GM23338 (cell line): Measurements from ENCODE around the gene DLX3. TPM values are rescaled to one million over a fixed set of nuclear protein-coding genes. Genes with fewer than 3 reads are reported as not detected.

Experiments used
- ATAC-seq: fragments of 200-7000 bp; cut with Tn5 transposase; 3 replicates; pipeline ENCODE4 v1.9.1; 2020
- DNase-seq: peaks from one replicate; pipeline ENCODE4 v3.0.0-alpha.2; 2015; ENCODE audit warnings: low spot score
- H2AFZ ChIP-seq: fragments of 200-600 bp; sonication (generic); 2 replicates; pipeline ENCODE4 v1.8.0; 2016; ENCODE audit warnings: antibody characterized with exemption, mild to moderate bottlenecking, moderate library complexity
- H3F3A ChIP-seq: fragments of 200-600 bp; sonication (generic); replicated peaks from 2 replicates; pipeline ENCODE4 v1.8.0; 2017; ENCODE audit warnings: antibody characterized with exemption, mixed run types, low read depth
- H3K27ac ChIP-seq: fragments of 200-600 bp; sonication (generic); 2 replicates; pipeline ENCODE4 v1.6.1; 2016; ENCODE audit warnings: low read depth
- H3K27me3 ChIP-seq: fragments of 200-600 bp; sonication (generic); 2 replicates; pipeline ENCODE4 v1.8.0; 2016; ENCODE audit warnings: mild to moderate bottlenecking, mixed run types, moderate library complexity; ENCODE audit not compliant: insufficient read depth
- H3K36me3 ChIP-seq: fragments of 200-600 bp; sonication (generic); 2 replicates; pipeline ENCODE4 v1.8.0; 2016; ENCODE audit warnings: mild to moderate bottlenecking; ENCODE audit not compliant: insufficient read depth
- H3K4me1 ChIP-seq: fragments of 200-600 bp; sonication (generic); 2 replicates; pipeline ENCODE4 v1.8.0; 2016; ENCODE audit warnings: mild to moderate bottlenecking, moderate library complexity; ENCODE audit not compliant: insufficient read depth
- H3K4me2 ChIP-seq: fragments of 200-600 bp; sonication (generic); 2 replicates; pipeline ENCODE4 v1.7.1; 2017; ENCODE audit warnings: mixed run types
- H3K4me3 ChIP-seq: fragments of 200-600 bp; sonication (generic); 2 replicates; pipeline ENCODE4 v1.6.1; 2016; ENCODE audit warnings: mixed run types
- H3K79me2 ChIP-seq: fragments of 200-600 bp; sonication (generic); replicated peaks from 2 replicates; pipeline ENCODE4 v1.8.0; 2017; ENCODE audit warnings: mild to moderate bottlenecking; ENCODE audit not compliant: insufficient read depth
- H3K9me2 ChIP-seq: fragments of 200-600 bp; sonication (generic); 2 replicates; pipeline ENCODE4 v1.8.0; 2017; ENCODE audit not compliant: insufficient read depth
- H4K20me1 ChIP-seq: fragments of 200-600 bp; sonication (generic); replicated peaks from 2 replicates; pipeline ENCODE4 v1.8.0; 2017; ENCODE audit warnings: mild to moderate bottlenecking; ENCODE audit not compliant: insufficient read depth
- H3K27ac Mint-ChIP-seq: 2 replicates; pipeline ENCODE4 v1.8.0; 2020; ENCODE audit warnings: inconsistent platforms, mild to moderate bottlenecking, moderate library complexity, mixed read lengths
- H3K27me3 Mint-ChIP-seq: 3 replicates; pipeline ENCODE4 v1.8.0; 2022; ENCODE audit warnings: low read depth, mild to moderate bottlenecking, moderate library complexity, mixed read lengths, inconsistent platforms; ENCODE audit not compliant: insufficient read depth, poor library complexity
- H3K36me3 Mint-ChIP-seq: 3 replicates; pipeline ENCODE4 v1.8.0; 2021; ENCODE audit warnings: low read depth, mild to moderate bottlenecking, inconsistent platforms, moderate library complexity, mixed read lengths
- H3K4me1 Mint-ChIP-seq: 3 replicates; pipeline ENCODE4 v1.8.0; 2020; ENCODE audit warnings: mild to moderate bottlenecking, inconsistent platforms, mixed read lengths
- H3K4me3 Mint-ChIP-seq: 3 replicates; pipeline ENCODE4 v1.8.0; 2021; ENCODE audit warnings: moderate library complexity, mild to moderate bottlenecking, inconsistent platforms, mixed read lengths
- H3K9me3 Mint-ChIP-seq: 3 replicates; pipeline ENCODE4 v1.8.0; 2020; ENCODE audit warnings: moderate library complexity, mild to moderate bottlenecking, inconsistent platforms, mixed read lengths
- EZH2 ChIP-seq: fragments of 200-600 bp; sonication (generic); IDR thresholded peaks from one replicate; pipeline ENCODE4 v1.8.0; 2017; ENCODE audit warnings: antibody characterized with exemption, mild to moderate bottlenecking, low read depth; ENCODE audit not compliant: unreplicated experiment
- EZH2phosphoT487 ChIP-seq: fragments of 200-600 bp; sonication (generic); IDR thresholded peaks from one replicate; pipeline ENCODE4 v1.8.1; 2018; ENCODE audit warnings: antibody characterized with exemption; ENCODE audit not compliant: unreplicated experiment
- NANOG ChIP-seq: IDR thresholded peaks from 2 replicates; pipeline ENCODE4 v1.6.1; 2016; ENCODE audit warnings: antibody characterized with exemption, borderline replicate concordance
- POLR2AphosphoS5 ChIP-seq: IDR thresholded peaks from 2 replicates; pipeline ENCODE4 v1.6.1; 2016; ENCODE audit warnings: antibody characterized with exemption, low read depth
- STAT1 ChIP-seq: IDR thresholded peaks from one replicate; pipeline ENCODE4 v1.6.1; 2016; ENCODE audit warnings: antibody characterized with exemption; ENCODE audit not compliant: unreplicated experiment
- ZNF114 ChIP-seq: fragments of 250-450 bp; sonication (Bioruptor Pico); IDR thresholded peaks from 2 replicates; pipeline ENCODE4 v1.5.0; 2020; ENCODE audit warnings: mild to moderate bottlenecking, moderate library complexity
- polyA plus RNA-seq: library from polyadenylated mRNA; unstranded; fragments of >200 nt; fragmentation: Nextera tagmentation; extraction: Ambion mirVana; gene quantifications from 2 replicates; pipeline ENCODE4 v1.2.1, GENCODE V29; 2016
- total RNA-seq: library from RNA; depleted of rRNA; stranded (reverse); fragments of >200 nt; shearing (Covaris generic); gene quantifications from 2 replicates; pipeline ENCODE4 v1.2.3, GENCODE V29; 2014
- TF ChIP-seq, protein P1 (sequence below): IDR thresholded peaks from one replicate; pipeline ENCODE4 v1.6.1; 2018; ENCODE audit warnings: antibody characterized with exemption; ENCODE audit not compliant: unreplicated experiment
- TF ChIP-seq, protein P2 (sequence below), 2 experiments: fragments of 200-600 bp in 1 of 2; sonication (generic) in 1 of 2; conservative IDR thresholded peaks; 2 replicates each; pipeline versions ENCODE4 v1.5.1 to v1.6.1; 2016 to 2017; ENCODE audit warnings: antibody characterized with exemption in 2 of 2, low read depth in 2 of 2, mild to moderate bottlenecking in 2 of 2, moderate library complexity in 1 of 2
- TF ChIP-seq, protein P3 (sequence below): IDR thresholded peaks from 2 replicates; pipeline ENCODE4 v1.6.1; 2016; ENCODE audit warnings: antibody characterized with exemption

The DLX3 gene
- total and polyA plus RNA-seq, 2 experiments from 2014 or later = 0.14 to 0.27 TPM

DNA sequence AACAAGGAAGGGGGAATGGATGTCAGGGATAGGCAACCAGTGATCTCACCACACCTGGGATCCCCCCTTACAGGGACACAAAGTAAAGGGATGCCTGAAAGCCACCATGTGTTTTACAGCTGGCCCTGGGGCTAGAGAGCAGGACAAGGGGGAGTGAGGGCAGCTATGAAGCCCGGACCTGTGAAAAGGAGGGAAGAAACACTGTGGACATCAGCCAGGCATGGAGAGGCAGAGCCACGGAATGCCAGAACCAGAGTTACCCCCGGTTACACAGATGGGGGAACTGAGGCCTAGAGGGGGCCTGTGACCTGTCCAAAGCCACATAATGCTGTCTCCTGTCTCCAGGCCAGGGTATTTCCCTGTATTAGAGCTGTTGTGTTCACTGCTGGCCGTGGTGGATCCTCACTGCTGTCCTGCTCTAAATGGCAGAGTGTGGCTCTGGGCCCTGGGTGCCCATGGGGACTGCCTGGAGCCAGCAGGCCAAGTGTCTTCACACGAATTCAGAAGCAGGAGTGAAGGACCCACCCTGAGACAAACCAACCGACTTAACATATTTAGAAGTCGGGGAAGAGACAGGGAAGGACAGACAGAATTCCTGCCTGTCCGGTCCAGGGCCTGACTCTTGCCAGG, 31.1 kb upstream of the DLX3 start (continued):
- TF ChIP-seq ZNF114 (CRISPR knock-in tag) (no peak), STAT1 (no peak)
- TF ChIP-seq, protein P1, sequence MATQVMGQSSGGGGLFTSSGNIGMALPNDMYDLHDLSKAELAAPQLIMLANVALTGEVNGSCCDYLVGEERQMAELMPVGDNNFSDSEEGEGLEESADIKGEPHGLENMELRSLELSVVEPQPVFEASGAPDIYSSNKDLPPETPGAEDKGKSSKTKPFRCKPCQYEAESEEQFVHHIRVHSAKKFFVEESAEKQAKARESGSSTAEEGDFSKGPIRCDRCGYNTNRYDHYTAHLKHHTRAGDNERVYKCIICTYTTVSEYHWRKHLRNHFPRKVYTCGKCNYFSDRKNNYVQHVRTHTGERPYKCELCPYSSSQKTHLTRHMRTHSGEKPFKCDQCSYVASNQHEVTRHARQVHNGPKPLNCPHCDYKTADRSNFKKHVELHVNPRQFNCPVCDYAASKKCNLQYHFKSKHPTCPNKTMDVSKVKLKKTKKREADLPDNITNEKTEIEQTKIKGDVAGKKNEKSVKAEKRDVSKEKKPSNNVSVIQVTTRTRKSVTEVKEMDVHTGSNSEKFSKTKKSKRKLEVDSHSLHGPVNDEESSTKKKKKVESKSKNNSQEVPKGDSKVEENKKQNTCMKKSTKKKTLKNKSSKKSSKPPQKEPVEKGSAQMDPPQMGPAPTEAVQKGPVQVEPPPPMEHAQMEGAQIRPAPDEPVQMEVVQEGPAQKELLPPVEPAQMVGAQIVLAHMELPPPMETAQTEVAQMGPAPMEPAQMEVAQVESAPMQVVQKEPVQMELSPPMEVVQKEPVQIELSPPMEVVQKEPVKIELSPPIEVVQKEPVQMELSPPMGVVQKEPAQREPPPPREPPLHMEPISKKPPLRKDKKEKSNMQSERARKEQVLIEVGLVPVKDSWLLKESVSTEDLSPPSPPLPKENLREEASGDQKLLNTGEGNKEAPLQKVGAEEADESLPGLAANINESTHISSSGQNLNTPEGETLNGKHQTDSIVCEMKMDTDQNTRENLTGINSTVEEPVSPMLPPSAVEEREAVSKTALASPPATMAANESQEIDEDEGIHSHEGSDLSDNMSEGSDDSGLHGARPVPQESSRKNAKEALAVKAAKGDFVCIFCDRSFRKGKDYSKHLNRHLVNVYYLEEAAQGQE = no peak

DNA sequence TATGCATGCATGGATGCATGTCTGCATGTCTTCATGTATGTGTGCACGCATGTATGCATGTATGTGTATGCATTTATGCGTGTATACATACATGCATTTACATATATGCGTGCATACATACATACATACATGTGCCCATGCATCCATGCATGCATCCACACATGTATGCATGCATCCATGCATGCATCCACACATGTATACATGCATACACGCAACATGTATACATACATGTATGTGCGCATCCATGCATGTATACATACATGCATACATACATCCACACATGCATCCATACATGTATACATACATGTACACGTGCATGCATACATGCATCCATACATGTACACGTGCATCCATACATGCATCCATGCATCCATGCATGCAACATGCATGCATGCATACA, 29.8 kb upstream of the DLX3 start:
- Histone ChIP-seq H3K27ac (no peak overlapping the region), H3K36me3 (no peaks in the 10 kb centered on the region), H3K79me2 (no peaks in the 10 kb centered on the region), H4K20me1 (no peaks in the 10 kb centered on the region), H3K9me2 (peaks cover 3% of the 10 kb centered on the region; the same call in 1 of the 2 replicates), H3K4me2 (no peak overlapping the region), H3K4me3 (no peak overlapping the region), H3K27me3 (no peaks in the 10 kb centered on the region), H2AFZ (no peak overlapping the region), H3F3A (peaks cover 17% of the 10 kb centered on the region), H3K4me1 (peaks cover 18% of the 10 kb centered on the region)
- ATAC-seq = no peak
- no peak overlapping the region for H3K27ac Mint-ChIP-seq
- H3K27me3 Mint-ChIP-seq = peaks cover 16% of the 10 kb centered on the region
- DNase-seq = no peak
- no peaks in the 10 kb centered on the region for H3K36me3 Mint-ChIP-seq
- no peak for TF ChIP-seq POLR2AphosphoS5
- TF ChIP-seq ZNF114 (CRISPR knock-in tag) = no peak
- TF ChIP-seq EZH2 = no peak
- no peak for TF ChIP-seq STAT1
- TF ChIP-seq, protein P2, sequence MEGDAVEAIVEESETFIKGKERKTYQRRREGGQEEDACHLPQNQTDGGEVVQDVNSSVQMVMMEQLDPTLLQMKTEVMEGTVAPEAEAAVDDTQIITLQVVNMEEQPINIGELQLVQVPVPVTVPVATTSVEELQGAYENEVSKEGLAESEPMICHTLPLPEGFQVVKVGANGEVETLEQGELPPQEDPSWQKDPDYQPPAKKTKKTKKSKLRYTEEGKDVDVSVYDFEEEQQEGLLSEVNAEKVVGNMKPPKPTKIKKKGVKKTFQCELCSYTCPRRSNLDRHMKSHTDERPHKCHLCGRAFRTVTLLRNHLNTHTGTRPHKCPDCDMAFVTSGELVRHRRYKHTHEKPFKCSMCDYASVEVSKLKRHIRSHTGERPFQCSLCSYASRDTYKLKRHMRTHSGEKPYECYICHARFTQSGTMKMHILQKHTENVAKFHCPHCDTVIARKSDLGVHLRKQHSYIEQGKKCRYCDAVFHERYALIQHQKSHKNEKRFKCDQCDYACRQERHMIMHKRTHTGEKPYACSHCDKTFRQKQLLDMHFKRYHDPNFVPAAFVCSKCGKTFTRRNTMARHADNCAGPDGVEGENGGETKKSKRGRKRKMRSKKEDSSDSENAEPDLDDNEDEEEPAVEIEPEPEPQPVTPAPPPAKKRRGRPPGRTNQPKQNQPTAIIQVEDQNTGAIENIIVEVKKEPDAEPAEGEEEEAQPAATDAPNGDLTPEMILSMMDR (conservative IDR thresholded peaks at IDR 0.05; ENCODE audit: low read depth in 2 of 2) = no peak
- TF ChIP-seq, protein P3, sequence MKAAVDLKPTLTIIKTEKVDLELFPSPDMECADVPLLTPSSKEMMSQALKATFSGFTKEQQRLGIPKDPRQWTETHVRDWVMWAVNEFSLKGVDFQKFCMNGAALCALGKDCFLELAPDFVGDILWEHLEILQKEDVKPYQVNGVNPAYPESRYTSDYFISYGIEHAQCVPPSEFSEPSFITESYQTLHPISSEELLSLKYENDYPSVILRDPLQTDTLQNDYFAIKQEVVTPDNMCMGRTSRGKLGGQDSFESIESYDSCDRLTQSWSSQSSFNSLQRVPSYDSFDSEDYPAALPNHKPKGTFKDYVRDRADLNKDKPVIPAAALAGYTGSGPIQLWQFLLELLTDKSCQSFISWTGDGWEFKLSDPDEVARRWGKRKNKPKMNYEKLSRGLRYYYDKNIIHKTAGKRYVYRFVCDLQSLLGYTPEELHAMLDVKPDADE = no peak
- TF ChIP-seq NANOG = no peak
- TF ChIP-seq EZH2phosphoT487 = no peak
- H3K9me3 Mint-ChIP-seq = no peaks in the 10 kb centered on the region; the same call in 2 of the 3 replicates
- peaks cover 24% of the 10 kb centered on the region for H3K4me1 Mint-ChIP-seq
- no peak overlapping the region for H3K4me3 Mint-ChIP-seq
